Stimulated activated CD4-positive, alpha-beta T cell treated with anti-CD3 and anti-CD28 coated beads, Interleukin-4, amount 100 ng/mL, for 24 hours (primary cell): ENCODE results near the gene ADAMTS16.

Source experiments
- DNase-seq: peaks from one replicate; pipeline ENCODE4 v3.0.0-alpha.2; 2020

The ADAMTS16 gene

GRCh38 chr5:5293029-5293428 is 152.9 kb downstream of the ADAMTS16 start:
- no peak for DNase-seq

- DNase-seq: no peak
Observed at GRCh38 chr5:5294429-5294828, 154.3 kb downstream of the ADAMTS16 start.

GRCh38 chr5:5295351-5295750 is 155.2 kb downstream of the ADAMTS16 start:
- DNase-seq: no peak

- no peak for DNase-seq
Observed at GRCh38 chr5:5296051-5296450, 155.9 kb downstream of the ADAMTS16 start.

GRCh38 chr5:5297432-5298067 is 157.4 kb downstream of the ADAMTS16 start:
- DNase-seq: no peak

- DNase-seq: no peak
Observed at GRCh38 chr5:5298068-5298633, 158.0 kb downstream of the ADAMTS16 start.

GRCh38 chr5:5298841-5299541 is 158.9 kb downstream of the ADAMTS16 start:
- no peak for DNase-seq

- DNase-seq: no peak
Observed at GRCh38 chr5:5301176-5301575, 161.0 kb downstream of the ADAMTS16 start.

- no peak for DNase-seq
Observed at GRCh38 chr5:5302201-5302600, 162.1 kb downstream of the ADAMTS16 start.

GRCh38 chr5:5303242-5303641 is 163.1 kb downstream of the ADAMTS16 start:
- DNase-seq: no peak

GRCh38 chr5:5304361-5305020 is 164.4 kb downstream of the ADAMTS16 start:
- DNase-seq: no peak

- no peak for DNase-seq
Observed at GRCh38 chr5:5306696-5307095, 166.6 kb downstream of the ADAMTS16 start.

- DNase-seq: no peak
Observed at GRCh38 chr5:5308319-5308718, 168.2 kb downstream of the ADAMTS16 start.

- no peak for DNase-seq
Observed at GRCh38 chr5:5309645-5310044, 169.5 kb downstream of the ADAMTS16 start.

- no peak for DNase-seq
Observed at GRCh38 chr5:5313101-5313635, 173.0 kb downstream of the ADAMTS16 start.

GRCh38 chr5:5314166-5314565 is 174.0 kb downstream of the ADAMTS16 start:
- DNase-seq: no peak

- no peak for DNase-seq
Observed at GRCh38 chr5:5314626-5315025, 174.5 kb downstream of the ADAMTS16 start.

GRCh38 chr5:5315068-5315980 is 175.2 kb downstream of the ADAMTS16 start:
- no peak for DNase-seq

- DNase-seq: no peak
Observed at GRCh38 chr5:5316334-5316733, 176.2 kb downstream of the ADAMTS16 start.

GRCh38 chr5:5317976-5318375 is 177.8 kb downstream of the ADAMTS16 start:
- DNase-seq: no peak

GRCh38 chr5:5318426-5319190 is 178.5 kb downstream of the ADAMTS16 start:
- no peak for DNase-seq
